MM.1S (cell line): ENCODE data around the gene PLSCR3.

Source experiments
- DNase-seq: peaks from one replicate; pipeline ENCODE4 v3.0.0-alpha.2; 2015
- H2AFZ ChIP-seq: fragments of 300-600 bp; sonication (generic); 2 replicates; pipeline ENCODE4 v1.6.0; 2016; ENCODE audit warnings: antibody characterized with exemption, low read length
- H3F3A ChIP-seq: fragments of 300-600 bp; sonication (generic); 2 replicates; pipeline ENCODE4 v1.6.1; 2016; ENCODE audit warnings: mild to moderate bottlenecking, antibody characterized with exemption, low read length, moderate library complexity, mixed read lengths; ENCODE audit not compliant: insufficient read depth
- H3K27ac ChIP-seq: fragments of 300-600 bp; sonication (generic); 2 replicates; pipeline ENCODE4 v1.5.1; 2016; ENCODE audit warnings: mild to moderate bottlenecking, low read length
- H3K27me3 ChIP-seq: fragments of 300-600 bp; sonication (generic); replicated peaks from 2 replicates; pipeline ENCODE4 v1.6.0; 2016; ENCODE audit warnings: low read length; ENCODE audit not compliant: insufficient read depth
- H3K36me3 ChIP-seq: fragments of 300-600 bp; sonication (generic); replicated peaks from 2 replicates; pipeline ENCODE4 v1.6.1; 2016; ENCODE audit warnings: mild to moderate bottlenecking, low read length, mixed read lengths; ENCODE audit not compliant: insufficient read depth
- H3K4me1 ChIP-seq: fragments of 300-600 bp; sonication (generic); 2 replicates; pipeline ENCODE4 v1.6.1; 2016; ENCODE audit warnings: low read length, mixed read lengths
- H3K4me2 ChIP-seq: fragments of 300-600 bp; sonication (generic); 2 replicates; pipeline ENCODE4 v1.6.0; 2016; ENCODE audit warnings: low read depth, low read length
- H3K4me3 ChIP-seq: fragments of 300-600 bp; sonication (generic); 2 replicates; pipeline ENCODE4 v1.5.1; 2016; ENCODE audit warnings: low read length, mixed read lengths
- H3K79me2 ChIP-seq: fragments of 300-600 bp; sonication (generic); 2 replicates; pipeline ENCODE4 v1.6.1; 2016; ENCODE audit warnings: mixed run types, low read length, mixed read lengths
- H3K9ac ChIP-seq: fragments of 300-600 bp; sonication (generic); 2 replicates; pipeline ENCODE4 v1.6.1; 2016; ENCODE audit warnings: low read length, mixed read lengths
- H3K9me2 ChIP-seq: fragments of 300-600 bp; sonication (generic); replicated peaks from 2 replicates; pipeline ENCODE4 v1.6.1; 2016; ENCODE audit warnings: mild to moderate bottlenecking, low read length, mixed read lengths; ENCODE audit not compliant: insufficient read depth
- H3K9me3 ChIP-seq: fragments of 300-600 bp; sonication (generic); replicated peaks from 2 replicates; pipeline ENCODE4 v1.6.1; 2016; ENCODE audit warnings: mild to moderate bottlenecking, low read length, mixed read lengths; ENCODE audit not compliant: insufficient read depth
- H4K20me1 ChIP-seq: fragments of 300-600 bp; sonication (generic); 2 replicates; pipeline ENCODE4 v1.6.1; 2016; ENCODE audit warnings: mild to moderate bottlenecking, low read length, moderate library complexity, mixed read lengths; ENCODE audit not compliant: insufficient read depth
- CTCF ChIP-seq: fragments of 300-600 bp; sonication (generic); IDR thresholded peaks from 2 replicates; pipeline ENCODE4 v1.5.1; 2016; ENCODE audit warnings: antibody characterized with exemption, low read length, mixed read lengths
- EZH2 ChIP-seq: fragments of 300-600 bp; sonication (generic); optimal IDR thresholded peaks from 2 replicates; pipeline ENCODE3; 2017; ENCODE audit warnings: low read depth, mild to moderate bottlenecking, antibody characterized with exemption, low read length, mixed read lengths
- EZH2phosphoT487 ChIP-seq: fragments of 300-600 bp; sonication (generic); IDR thresholded peaks from 2 replicates; pipeline ENCODE4 v1.6.1; 2018; ENCODE audit warnings: antibody characterized with exemption, low read length

PLSCR3 gene

GRCh38 chr17:7408863-7409262 lies 14.5 kb upstream of the PLSCR3 start:
- Histone ChIP-seq H3K4me3 (no peak overlapping the region), H3K27me3 (peaks cover 76% of the 10 kb centered on the region), H3K9ac (no peak overlapping the region), H3K27ac (no peak overlapping the region), H3K4me1 (no peaks in the 10 kb centered on the region; the same call in 1 of the 2 replicates), H3K79me2 (no peaks in the 10 kb centered on the region), H3K4me2 (no peak overlapping the region), H4K20me1 (no peaks in the 10 kb centered on the region), H3K9me3 (no peaks in the 10 kb centered on the region), H3F3A (no peaks in the 10 kb centered on the region), H3K36me3 (no peaks in the 10 kb centered on the region), H3K9me2 (no peaks in the 10 kb centered on the region), H2AFZ (no peak overlapping the region)
- TF ChIP-seq CTCF (no peak), EZH2phosphoT487 (no peak)
- DNase-seq: no peak

GRCh38 chr17:7408252-7408727 lies 14.0 kb upstream of the PLSCR3 start:
- H4K20me1 ChIP-seq: no peaks in the 10 kb centered on the region
- no peaks in the 10 kb centered on the region for H3K9me2 ChIP-seq
- H3K9me3 ChIP-seq: no peaks in the 10 kb centered on the region
- no peak overlapping the region for H3K9ac ChIP-seq
- no peak overlapping the region for H2AFZ ChIP-seq
- no peak overlapping the region for H3K4me2 ChIP-seq
- DNase-seq: no peak
- peaks cover 70% of the 10 kb centered on the region for H3K27me3 ChIP-seq
- H3K27ac ChIP-seq: no peak overlapping the region
- H3K4me3 ChIP-seq: no peak overlapping the region
- TF ChIP-seq CTCF (no peak), EZH2 (no peak), EZH2phosphoT487 (no peak)
- no peaks in the 10 kb centered on the region for H3K36me3 ChIP-seq
- H3F3A ChIP-seq: no peaks in the 10 kb centered on the region
- H3K79me2 ChIP-seq: no peaks in the 10 kb centered on the region
- no peaks in the 10 kb centered on the region; the same call in 1 of the 2 replicates for H3K4me1 ChIP-seq

DNA sequence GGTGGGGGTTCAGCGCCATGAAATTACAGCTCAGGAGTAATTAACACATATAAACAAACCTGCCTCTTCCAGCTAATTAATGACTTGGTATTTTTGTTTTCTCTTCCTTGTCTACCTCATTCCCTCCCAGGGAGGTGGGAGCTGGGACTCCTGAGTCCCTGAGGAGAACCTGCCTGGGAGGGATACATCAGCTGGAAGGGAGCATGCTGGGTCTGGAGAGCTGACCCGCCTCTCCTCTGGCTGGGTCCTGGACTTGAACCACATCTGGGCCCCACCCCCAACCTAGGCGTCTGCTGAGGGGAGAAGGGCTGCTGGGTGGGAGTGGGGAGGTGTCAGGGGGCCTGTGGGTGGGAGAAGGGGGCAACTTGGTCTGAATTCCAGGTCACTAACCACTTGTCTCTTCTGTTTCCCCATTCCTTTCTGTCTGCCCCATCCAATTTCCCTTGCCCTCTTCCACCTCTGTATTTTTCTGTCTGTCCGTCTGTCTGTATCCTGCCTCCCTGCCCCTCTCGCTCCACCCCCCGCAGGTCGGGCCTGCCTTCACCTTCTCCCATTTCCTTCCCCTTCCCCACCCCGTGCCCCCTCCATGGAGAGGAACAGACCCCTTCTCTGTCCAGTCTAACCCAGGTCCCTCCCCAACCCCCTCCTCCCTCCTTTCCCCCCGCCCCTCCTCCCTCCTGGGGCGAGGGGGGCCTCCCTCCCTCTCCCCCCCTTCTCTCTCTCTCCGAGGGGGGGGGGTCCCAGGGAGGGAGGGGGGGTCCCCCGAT lies 13.3 kb upstream of the PLSCR3 start, which contains the start of gene NLGN2:
TSS of gene NLGN2 (plus strand) at position 361 of the 767 bp plus-strand sequence. CDS start 411 bp downstream, outside the sequence.
- Histone ChIP-seq H3K27ac (no peak within 1 kb of the TSS), H3K9me2 (no peaks in the 10 kb centered on the region), H3K36me3 (no peaks in the 10 kb centered on the region), H3F3A (no peaks in the 10 kb centered on the region), H3K4me3 (no peak within 1 kb of the TSS), H3K27me3 (peaks cover 64% of the 10 kb centered on the region), H3K4me2 (no peak within 1 kb of the TSS), H3K9me3 (no peaks in the 10 kb centered on the region), H3K4me1 (peaks cover 4% of the 10 kb centered on the region; the same call in 1 of the 2 replicates), H3K79me2 (no peaks in the 10 kb centered on the region; the same call in 1 of the 2 replicates), H3K9ac (no peak within 1 kb of the TSS), H4K20me1 (no peaks in the 10 kb centered on the region), H2AFZ (no peak within 1 kb of the TSS)
- no peak for TF ChIP-seq EZH2
- TF ChIP-seq EZH2phosphoT487: no peak
- no peak for TF ChIP-seq CTCF
- DNase-seq: no peak
